Kidney epithelial cell (primary cell): ENCODE measurements around the gene COMP. TPM values are rescaled to one million over a fixed set of nuclear protein-coding genes. Genes with fewer than 3 reads are reported as not detected.

Source experiments
- DNase-seq: peaks from one replicate; pipeline ENCODE4 v3.0.0-alpha.2; 2010; ENCODE audit warnings: low read depth
- H3K27me3 ChIP-seq: 2 replicates; pipeline ENCODE4 v1.6.0; 2011; ENCODE audit warnings: low read length; ENCODE audit not compliant: control insufficient read depth, insufficient read depth
- H3K36me3 ChIP-seq: 2 replicates; pipeline ENCODE4 v1.5.1; 2011; ENCODE audit warnings: low read length; ENCODE audit not compliant: control insufficient read depth, insufficient read depth
- H3K4me3 ChIP-seq: 2 replicates; pipeline ENCODE4 v1.5.1; 2011; ENCODE audit warnings: low read depth, mild to moderate bottlenecking, control low read depth, low read length
- CTCF ChIP-seq: IDR thresholded peaks from 2 replicates; pipeline ENCODE4 v1.5.1; 2011; ENCODE audit warnings: mild to moderate bottlenecking, moderate library complexity, low read length, control low read depth, inconsistent platforms; ENCODE audit not compliant: insufficient read depth, poor library complexity, severe bottlenecking
- total RNA-seq: library from RNA; depleted of rRNA; stranded (reverse); fragments of >200 nt; gene quantifications from 2 replicates; pipeline ENCODE4 v1.2.3, GENCODE V29; 2015

COMP gene
- not detected in 2 replicates for total RNA-seq

- no peak for TF ChIP-seq CTCF
- Histone ChIP-seq H3K27me3 (peaks cover 73% of the 10 kb centered on the region), H3K36me3 (no peaks in the 10 kb centered on the region), H3K4me3 (no peak within 1 kb of the TSS)
- no peak for DNase-seq
These were observed at the start of gene COMP for GRCh38 chr19:18790566-18791314. TSS of gene COMP (minus strand) at chr19:18791305. CDS start at chr19:18791269, 36 bp downstream.

- Histone ChIP-seq H3K36me3 (peaks cover 1% of the 10 kb centered on the region), H3K27me3 (no peaks in the 10 kb centered on the region), H3K4me3 (no peak overlapping the region)
- no peak for DNase-seq
- TF ChIP-seq CTCF: no peak
These were observed 49.5 kb upstream of the COMP start for GRCh38 chr19:18840288-18841267.

GRCh38 chr19:18839465-18840287 is 48.6 kb upstream of the COMP start:
- TF ChIP-seq CTCF: no peak
- Histone ChIP-seq H3K27me3 (no peaks in the 10 kb centered on the region), H3K36me3 (peaks cover 1% of the 10 kb centered on the region), H3K4me3 (no peak overlapping the region)
- DNase-seq: no peak

- no peaks in the 10 kb centered on the region for H3K27me3 ChIP-seq
- H3K36me3 ChIP-seq: peaks cover 1% of the 10 kb centered on the region
- no peak for DNase-seq
- no peak for TF ChIP-seq CTCF
- no peak overlapping the region for H3K4me3 ChIP-seq
These were observed 43.5 kb upstream of the COMP start for GRCh38 chr19:18834644-18834984.

- DNase-seq: no peak
- Histone ChIP-seq H3K27me3 (no peaks in the 10 kb centered on the region), H3K4me3 (peak overlapping the region; percentile 87), H3K36me3 (peaks cover 1% of the 10 kb centered on the region)
- TF ChIP-seq CTCF: no peak
These were observed 42.9 kb upstream of the COMP start for GRCh38 chr19:18833849-18834643.
